ENCODE results near the gene VAV3. TPM values are rescaled to one million over a fixed set of nuclear protein-coding genes. Genes with fewer than 3 reads are reported as not detected.

VAV3 gene
- total RNA-seq, 2 donors from 2014 or later, result 6.9 to 7.7 TPM

- H3K36me3 ChIP-seq, result no peaks in the 10 kb centered on the region
- ATAC-seq (ENCODE audit: insufficient number of reproducible peaks, low FRiP score, low read depth) (no peak), DNase-seq (ENCODE audit: low spot score) (no peak)
- no peak overlapping the region for H3K4me3 ChIP-seq
- no peaks in the 10 kb centered on the region for H3K9me3 ChIP-seq
- no peaks in the 10 kb centered on the region for H3K27me3 ChIP-seq (replicated peaks; ENCODE audit: insufficient read depth)
- H3K27ac ChIP-seq, result no peak overlapping the region
- H3K4me1 ChIP-seq (ENCODE audit: control insufficient read depth in 1 of 2, low read depth in 2 of 2), result no peaks in the 10 kb centered on the region
- TF ChIP-seq, protein P1, sequence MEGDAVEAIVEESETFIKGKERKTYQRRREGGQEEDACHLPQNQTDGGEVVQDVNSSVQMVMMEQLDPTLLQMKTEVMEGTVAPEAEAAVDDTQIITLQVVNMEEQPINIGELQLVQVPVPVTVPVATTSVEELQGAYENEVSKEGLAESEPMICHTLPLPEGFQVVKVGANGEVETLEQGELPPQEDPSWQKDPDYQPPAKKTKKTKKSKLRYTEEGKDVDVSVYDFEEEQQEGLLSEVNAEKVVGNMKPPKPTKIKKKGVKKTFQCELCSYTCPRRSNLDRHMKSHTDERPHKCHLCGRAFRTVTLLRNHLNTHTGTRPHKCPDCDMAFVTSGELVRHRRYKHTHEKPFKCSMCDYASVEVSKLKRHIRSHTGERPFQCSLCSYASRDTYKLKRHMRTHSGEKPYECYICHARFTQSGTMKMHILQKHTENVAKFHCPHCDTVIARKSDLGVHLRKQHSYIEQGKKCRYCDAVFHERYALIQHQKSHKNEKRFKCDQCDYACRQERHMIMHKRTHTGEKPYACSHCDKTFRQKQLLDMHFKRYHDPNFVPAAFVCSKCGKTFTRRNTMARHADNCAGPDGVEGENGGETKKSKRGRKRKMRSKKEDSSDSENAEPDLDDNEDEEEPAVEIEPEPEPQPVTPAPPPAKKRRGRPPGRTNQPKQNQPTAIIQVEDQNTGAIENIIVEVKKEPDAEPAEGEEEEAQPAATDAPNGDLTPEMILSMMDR (IDR thresholded peaks at IDR 0.05), result no peak
Observed at GRCh38 chr1:107548276-107548675, 416.7 kb downstream of the VAV3 start.

- no peak for ATAC-seq (ENCODE audit: insufficient number of reproducible peaks, low FRiP score, low read depth)
- no peaks in the 10 kb centered on the region for H3K36me3 ChIP-seq
- no peak for DNase-seq (ENCODE audit: low spot score)
- H3K9me3 ChIP-seq, result no peaks in the 10 kb centered on the region
- no peaks in the 10 kb centered on the region for H3K4me1 ChIP-seq (ENCODE audit: control insufficient read depth in 1 of 2, low read depth in 2 of 2)
- no peak overlapping the region for H3K27ac ChIP-seq
- TF ChIP-seq, protein P1 (IDR thresholded peaks at IDR 0.05), result no peak
- no peaks in the 10 kb centered on the region for H3K27me3 ChIP-seq (replicated peaks; ENCODE audit: insufficient read depth)
- H3K4me3 ChIP-seq, result no peak overlapping the region
Observed at GRCh38 chr1:107547363-107548155, 417.4 kb downstream of the VAV3 start.

DNA sequence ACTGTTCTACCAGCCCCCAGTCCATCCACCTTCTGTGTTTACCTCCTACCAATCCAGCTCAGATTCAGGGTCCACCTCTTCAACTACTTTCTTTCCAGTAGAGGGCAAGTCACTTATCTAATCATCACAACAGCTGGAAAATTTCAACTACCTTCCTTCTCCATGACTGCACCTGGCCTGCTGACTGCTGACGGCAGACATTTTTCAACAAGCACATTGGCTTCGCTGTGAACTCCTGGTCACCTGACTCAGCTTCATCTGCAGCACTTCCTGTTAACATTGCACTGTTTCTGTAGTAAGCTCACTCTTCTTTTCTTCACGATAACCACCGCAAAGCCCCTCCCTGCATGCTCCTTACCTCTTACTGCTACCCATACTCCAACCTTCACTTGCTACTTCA, 418.4 kb downstream of the VAV3 start:
- Histone ChIP-seq H3K4me1 (ENCODE audit: control insufficient read depth in 1 of 2, low read depth in 2 of 2) (no peaks in the 10 kb centered on the region), H3K36me3 (no peaks in the 10 kb centered on the region), H3K9me3 (no peaks in the 10 kb centered on the region), H3K27me3 (replicated peaks; ENCODE audit: insufficient read depth) (no peaks in the 10 kb centered on the region), H3K27ac (no peak overlapping the region), H3K4me3 (no peak overlapping the region)
- TF ChIP-seq, protein P1 (IDR thresholded peaks at IDR 0.05), result no peak
- DNase-seq (ENCODE audit: low spot score) (no peak), ATAC-seq (ENCODE audit: insufficient number of reproducible peaks, low FRiP score, low read depth) (no peak)

- Histone ChIP-seq H3K27ac (no peak overlapping the region), H3K36me3 (no peaks in the 10 kb centered on the region), H3K27me3 (replicated peaks; ENCODE audit: insufficient read depth) (no peaks in the 10 kb centered on the region), H3K4me3 (no peak overlapping the region), H3K9me3 (no peaks in the 10 kb centered on the region), H3K4me1 (ENCODE audit: control insufficient read depth in 1 of 2, low read depth in 2 of 2) (no peaks in the 10 kb centered on the region)
- ATAC-seq (ENCODE audit: insufficient number of reproducible peaks, low FRiP score, low read depth), result no peak
- TF ChIP-seq, protein P1 (IDR thresholded peaks at IDR 0.05), result no peak
- no peak for DNase-seq (ENCODE audit: low spot score)
Observed at GRCh38 chr1:107545879-107546278, 419.1 kb downstream of the VAV3 start.

GRCh38 chr1:107545056-107545577, 419.9 kb downstream of the VAV3 start:
- no peak overlapping the region for H3K27ac ChIP-seq
- no peaks in the 10 kb centered on the region for H3K4me1 ChIP-seq (ENCODE audit: control insufficient read depth in 1 of 2, low read depth in 2 of 2)
- TF ChIP-seq, protein P1 (IDR thresholded peaks at IDR 0.05), result no peak
- H3K27me3 ChIP-seq (replicated peaks; ENCODE audit: insufficient read depth), result no peaks in the 10 kb centered on the region
- no peaks in the 10 kb centered on the region for H3K9me3 ChIP-seq
- no peak for DNase-seq (ENCODE audit: low spot score)
- no peak overlapping the region for H3K4me3 ChIP-seq
- H3K36me3 ChIP-seq, result no peaks in the 10 kb centered on the region
- no peak for ATAC-seq (ENCODE audit: insufficient number of reproducible peaks, low FRiP score, low read depth)
